ENCODE results near the gene RGS14. TPM values are rescaled to one million over a fixed set of nuclear protein-coding genes. Genes with fewer than 3 reads are reported as not detected.

Gene RGS14, protein sequence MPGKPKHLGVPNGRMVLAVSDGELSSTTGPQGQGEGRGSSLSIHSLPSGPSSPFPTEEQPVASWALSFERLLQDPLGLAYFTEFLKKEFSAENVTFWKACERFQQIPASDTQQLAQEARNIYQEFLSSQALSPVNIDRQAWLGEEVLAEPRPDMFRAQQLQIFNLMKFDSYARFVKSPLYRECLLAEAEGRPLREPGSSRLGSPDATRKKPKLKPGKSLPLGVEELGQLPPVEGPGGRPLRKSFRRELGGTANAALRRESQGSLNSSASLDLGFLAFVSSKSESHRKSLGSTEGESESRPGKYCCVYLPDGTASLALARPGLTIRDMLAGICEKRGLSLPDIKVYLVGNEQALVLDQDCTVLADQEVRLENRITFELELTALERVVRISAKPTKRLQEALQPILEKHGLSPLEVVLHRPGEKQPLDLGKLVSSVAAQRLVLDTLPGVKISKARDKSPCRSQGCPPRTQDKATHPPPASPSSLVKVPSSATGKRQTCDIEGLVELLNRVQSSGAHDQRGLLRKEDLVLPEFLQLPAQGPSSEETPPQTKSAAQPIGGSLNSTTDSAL
- 101 and 105 TPM in 2 replicates for total RNA-seq

DNA sequence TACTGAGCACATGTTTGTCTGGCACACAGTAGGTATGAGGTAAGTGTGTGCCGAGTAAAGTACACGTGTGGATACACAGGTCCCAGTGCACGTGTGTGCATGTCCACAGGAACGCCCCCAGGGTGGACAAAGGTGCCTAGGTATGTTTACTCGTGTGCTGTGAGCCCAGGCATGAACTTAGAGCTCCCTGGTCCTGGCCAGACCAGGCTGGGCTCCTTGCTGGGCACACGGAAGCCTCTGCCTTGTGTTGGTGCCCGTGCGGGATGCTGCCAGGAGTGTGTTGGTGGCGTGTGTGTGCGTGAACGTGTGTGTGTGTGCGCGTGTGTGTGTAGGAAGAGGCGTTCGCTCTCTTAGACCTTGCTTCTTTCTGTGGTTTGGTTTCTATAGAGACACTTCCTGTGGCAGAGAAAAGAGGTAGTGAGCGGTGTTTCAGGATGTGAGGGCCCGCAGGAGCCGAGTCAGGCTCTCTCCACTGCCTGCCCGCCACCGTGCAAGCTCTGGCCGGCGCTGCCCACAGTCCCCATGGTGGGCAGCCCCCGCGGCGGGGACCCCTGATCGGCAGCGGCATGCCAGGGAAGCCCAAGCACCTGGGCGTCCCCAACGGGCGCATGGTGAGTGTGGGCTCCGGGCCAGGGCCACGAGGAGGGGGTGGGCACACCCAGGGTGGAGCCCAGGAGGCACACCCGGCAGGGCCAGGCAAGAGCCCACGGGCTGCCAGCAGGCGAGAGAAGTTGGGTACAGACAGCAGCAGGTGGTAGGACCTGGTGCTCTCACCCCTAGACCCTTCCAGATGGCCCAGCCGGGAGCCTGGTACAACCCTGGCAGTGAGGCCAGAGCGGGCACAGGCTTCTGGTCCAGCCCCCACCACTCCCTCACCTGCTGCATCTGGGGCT is at the start of gene RGS14:
RGS14 (plus strand) TSS at position 466 of the 893 bp plus-strand sequence; CDS start at position 567, 101 bp downstream.
- intact Hi-C loops (cut with micrococcal nuclease): loop anchor here (1.0 to 5.0 kb wide), 2 partner anchors 45 to 160 kb away; partner anchors contain the start of gene PFN3

GRCh38 chr5:177308740-177309139 is 49.0 kb upstream of the RGS14 start:
- intact Hi-C loops (cut with micrococcal nuclease): no loop called here

DNA sequence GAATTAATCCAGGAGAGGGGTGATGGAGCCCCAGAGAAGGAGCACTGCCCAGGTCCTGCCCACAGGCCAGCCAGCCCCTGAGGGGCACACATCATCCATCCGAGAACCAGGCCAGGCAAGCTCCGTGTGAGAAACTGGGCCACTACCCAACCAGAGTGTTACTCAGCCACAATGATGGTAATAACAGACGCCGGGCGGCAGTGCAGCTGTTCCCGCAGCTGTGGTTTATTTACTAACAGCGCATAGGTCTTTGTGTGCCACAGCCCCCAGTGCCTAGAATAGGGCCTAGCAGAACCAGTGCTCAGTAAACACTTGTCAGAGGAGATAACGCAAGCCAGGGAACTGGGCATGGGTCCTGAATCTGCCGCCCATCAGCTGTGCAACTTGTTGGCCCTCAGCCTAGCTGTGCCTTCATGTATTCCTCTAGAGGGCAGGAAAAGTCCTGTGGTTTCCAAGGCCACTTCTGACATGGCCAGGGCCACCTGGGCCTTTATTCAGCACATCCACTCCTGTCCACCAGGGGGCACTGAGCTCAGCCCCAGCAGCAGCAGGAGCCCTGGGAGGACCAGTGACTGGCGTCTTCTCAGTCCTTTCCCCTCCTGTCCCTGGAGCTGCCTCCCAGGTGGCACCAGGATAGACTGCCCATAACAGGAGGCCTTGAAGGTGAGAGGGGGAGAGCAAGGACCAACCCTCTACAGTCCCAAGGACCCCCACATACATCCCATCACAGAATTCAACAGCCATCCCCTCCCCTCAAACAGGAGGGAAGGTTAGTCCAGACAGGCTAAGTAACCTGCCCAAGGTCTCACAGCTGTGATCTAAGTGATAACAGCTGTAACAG is 48.2 kb upstream of the RGS14 start:
- intact Hi-C loops (cut with micrococcal nuclease): no loop called here

- intact Hi-C loops (cut with micrococcal nuclease): no loop called here
These were observed 47.4 kb upstream of the RGS14 start for GRCh38 chr5:177310332-177310731.

DNA sequence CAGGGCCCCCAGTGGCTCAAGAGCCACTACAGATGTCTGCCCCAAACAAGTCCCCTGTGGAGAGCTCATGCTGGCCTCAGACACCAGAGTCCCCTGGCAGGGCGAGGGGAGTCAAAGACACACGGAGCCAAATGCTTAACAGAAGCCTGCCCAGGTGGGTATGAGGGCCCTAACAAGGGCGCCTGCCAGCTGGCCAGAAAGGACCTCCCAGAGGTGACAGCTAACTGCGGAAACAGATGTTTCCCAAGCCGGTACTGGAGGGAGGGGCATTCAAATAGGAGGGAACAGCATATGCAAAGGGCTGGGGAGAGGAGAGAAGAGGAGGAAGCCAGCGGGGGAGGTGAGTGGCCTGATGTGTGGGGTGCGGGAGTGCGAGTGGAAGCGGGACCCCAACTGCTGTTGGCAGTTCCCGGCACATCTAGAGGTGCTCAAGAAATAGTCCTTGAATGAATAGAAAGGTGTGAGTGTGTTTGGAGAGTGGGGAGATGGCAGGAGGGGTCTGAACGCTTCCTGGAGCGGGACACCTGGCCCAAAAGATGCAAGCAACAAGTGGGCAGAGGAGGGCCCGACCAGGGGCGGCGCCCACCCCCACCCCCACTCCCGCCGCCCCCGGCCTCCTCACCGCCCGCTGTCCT is 46.9 kb upstream of the RGS14 start:
- intact Hi-C loops (cut with micrococcal nuclease): loop anchor here (1.0 kb wide), 1 partner anchor 115 kb away; the partner anchor contains the start of gene GRK6

DNA sequence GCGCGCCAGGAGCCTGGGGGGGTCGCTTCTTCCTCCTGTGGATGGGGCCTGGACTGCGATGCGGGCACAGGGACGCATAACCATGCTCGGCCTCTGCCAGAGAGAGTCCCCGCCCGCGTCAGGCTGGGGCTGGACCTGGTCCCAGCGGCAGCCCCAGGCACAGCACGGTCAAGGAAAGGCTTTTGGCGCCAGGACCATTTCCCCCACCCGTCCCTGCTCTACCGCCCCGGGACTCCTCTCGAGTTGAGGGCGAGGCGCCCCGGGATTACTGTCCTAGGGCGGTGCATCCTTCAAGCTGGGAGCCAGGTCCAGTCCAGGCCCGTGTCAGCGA is 46.4 kb upstream of the RGS14 start:
- intact Hi-C loops (cut with micrococcal nuclease): loop anchor here (1.0 kb wide), 1 partner anchor 115 kb away; the partner anchor contains the start of gene GRK6

DNA sequence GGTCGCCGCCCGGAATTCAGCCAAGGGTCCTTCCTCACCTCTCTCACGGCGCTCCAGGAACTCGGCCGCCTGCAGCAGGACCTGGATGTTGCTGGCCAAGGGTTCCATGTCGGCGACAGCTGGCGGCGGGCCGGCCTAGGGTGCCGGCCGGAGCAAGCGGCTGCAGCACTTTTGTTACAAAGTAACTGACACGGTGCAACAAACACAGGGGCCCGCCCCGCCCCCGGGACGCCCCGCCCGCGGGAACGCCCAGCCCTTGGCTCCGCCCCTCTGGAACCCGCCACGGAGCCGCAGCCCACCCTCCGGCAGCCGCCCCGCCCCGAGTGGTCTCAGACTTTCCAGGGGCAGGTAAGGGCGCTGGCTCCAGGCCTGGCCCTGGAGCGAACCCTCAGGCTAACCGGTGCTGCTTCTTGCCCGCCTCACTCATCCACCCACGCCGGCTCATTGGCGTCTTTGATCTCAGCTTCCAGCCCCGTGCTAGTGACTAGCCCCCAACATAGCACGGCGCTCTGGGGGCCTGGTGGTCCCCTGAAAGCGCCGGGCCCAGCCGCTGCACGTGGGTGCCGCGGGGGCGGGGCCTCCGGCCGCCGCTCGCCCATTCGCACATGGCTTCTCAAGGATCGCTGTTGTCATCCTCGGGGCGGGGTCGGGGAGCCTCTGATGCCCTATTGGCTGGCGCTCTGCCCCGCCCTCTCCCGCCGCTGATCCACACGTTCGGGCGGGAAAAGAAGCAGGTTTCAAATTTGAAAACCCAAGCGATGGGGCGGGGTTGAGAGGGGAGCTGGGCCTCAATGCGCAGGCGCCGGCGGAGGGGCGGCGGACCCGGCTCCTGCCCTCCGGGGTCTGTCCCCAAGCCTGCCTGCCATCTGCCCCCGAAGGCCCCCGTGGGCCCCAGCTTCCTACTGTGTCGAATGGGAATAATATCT is 45.7 kb upstream of the RGS14 start, which contains the start of gene MXD3:
MXD3 (minus strand) TSS at position 176 of the 926 bp plus-strand sequence; CDS start at position 108, 68 bp downstream.
- intact Hi-C loops (cut with micrococcal nuclease): loop anchor here (1.0 to 2.0 kb wide), 6 partner anchors 9 to 665 kb away; partner anchors contain the start of genes GRK6, LMAN2, PDLIM7 and PRELID1

DNA sequence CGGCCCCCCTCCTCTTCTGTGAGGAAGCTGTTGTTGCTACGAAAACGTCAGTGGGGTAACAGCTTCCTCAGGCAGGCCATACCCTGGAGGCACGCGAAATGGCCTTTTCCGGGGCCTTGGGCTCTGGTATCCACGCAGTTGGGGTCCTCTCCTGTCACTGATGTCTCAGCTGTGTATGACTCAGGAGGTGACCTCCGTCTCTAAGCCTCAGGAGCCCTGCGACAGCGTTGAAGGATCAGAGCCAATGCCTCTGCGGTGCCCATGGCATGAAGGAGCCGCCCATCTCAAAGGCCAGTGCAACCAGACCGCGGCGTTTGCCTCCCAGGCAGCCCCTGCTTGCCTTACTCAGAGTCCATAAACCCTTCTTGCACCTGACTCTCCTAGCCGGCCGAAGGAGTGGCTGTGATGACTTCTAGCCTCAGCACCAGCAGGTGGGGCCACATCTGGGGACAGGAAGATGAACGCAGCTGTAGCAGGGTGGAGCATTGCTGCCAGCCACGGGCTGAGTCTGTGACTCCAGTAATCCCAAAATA is 45.0 kb upstream of the RGS14 start:
- intact Hi-C loops (cut with micrococcal nuclease): loop anchor here (1.0 to 2.0 kb wide), 5 partner anchors 9 to 666 kb away; partner anchors contain the start of genes LMAN2, PDLIM7, PRELID1 and RAB24

GRCh38 chr5:177313561-177314259 is 44.0 kb upstream of the RGS14 start:
- intact Hi-C loops (cut with micrococcal nuclease): loop anchor here (2.0 kb wide), 2 partner anchors 141 to 667 kb away; partner anchors contain the start of gene TSPAN17

- intact Hi-C loops (cut with micrococcal nuclease): no loop called here
These were observed 43.1 kb upstream of the RGS14 start for GRCh38 chr5:177314376-177315342.

DNA sequence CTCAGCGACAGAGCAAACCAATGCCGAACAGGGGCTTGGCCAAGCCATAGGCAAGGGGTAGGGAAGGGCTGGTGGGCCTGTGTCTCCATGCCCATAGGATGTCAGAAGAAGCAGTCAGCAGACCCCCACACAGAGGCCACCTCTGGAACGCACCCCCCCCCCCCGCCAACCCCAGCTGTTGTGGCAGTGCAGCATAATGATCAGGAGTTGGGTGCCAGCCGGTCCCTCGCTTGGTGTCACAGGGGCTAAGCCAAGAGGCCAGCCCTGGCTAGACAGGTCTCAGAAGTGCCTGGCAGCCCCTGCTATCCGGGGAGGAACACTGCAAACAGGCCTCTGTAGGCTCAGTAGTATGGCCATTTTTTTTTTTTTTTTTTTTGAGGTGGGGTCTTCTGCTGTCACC is 42.3 kb upstream of the RGS14 start:
- intact Hi-C loops (cut with micrococcal nuclease): no loop called here

DNA sequence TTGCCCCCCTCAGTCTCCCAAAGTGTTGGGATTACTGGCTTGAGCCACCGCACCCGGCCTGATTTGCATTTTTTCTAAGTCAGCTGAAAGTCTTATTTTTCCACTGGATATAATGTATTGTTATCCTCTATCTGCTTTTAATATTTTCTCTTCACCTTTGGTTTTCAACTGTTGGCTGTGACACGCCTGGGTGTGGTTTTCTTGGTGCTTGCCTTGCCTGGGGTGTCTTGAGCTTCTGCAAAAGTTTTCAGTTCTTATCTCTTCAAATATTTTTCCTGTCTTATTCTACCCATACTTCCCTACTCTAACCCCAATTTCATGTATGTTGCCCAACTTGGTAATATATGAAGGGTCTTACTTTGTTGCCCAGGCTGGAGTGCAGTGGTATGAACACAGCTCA is 41.7 kb upstream of the RGS14 start:
- intact Hi-C loops (cut with micrococcal nuclease): no loop called here

DNA sequence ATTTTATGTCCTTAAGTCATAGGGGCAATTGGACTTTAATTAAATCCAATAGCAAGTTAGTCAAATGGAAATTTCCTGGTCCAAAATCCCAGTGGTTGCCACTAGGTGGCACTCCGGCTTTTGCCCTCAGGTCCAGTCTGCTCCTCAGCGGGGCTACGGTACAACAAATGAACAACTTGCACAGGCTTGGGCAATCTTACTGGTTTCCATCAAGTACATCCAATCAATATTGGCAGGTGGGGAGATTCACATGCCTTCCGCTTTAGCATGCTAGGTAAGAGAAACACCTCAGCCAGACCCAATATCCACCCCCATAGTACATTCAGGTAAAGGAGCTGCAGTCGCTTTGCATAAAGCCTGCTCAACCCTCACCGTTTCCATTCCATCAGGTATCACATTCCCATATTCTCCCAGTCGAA is 39.8 kb upstream of the RGS14 start:
- intact Hi-C loops (cut with micrococcal nuclease): loop anchor here (1.0 to 2.0 kb wide), 2 partner anchors 64 to 85 kb away; no protein-coding TSS in a partner anchor

DNA sequence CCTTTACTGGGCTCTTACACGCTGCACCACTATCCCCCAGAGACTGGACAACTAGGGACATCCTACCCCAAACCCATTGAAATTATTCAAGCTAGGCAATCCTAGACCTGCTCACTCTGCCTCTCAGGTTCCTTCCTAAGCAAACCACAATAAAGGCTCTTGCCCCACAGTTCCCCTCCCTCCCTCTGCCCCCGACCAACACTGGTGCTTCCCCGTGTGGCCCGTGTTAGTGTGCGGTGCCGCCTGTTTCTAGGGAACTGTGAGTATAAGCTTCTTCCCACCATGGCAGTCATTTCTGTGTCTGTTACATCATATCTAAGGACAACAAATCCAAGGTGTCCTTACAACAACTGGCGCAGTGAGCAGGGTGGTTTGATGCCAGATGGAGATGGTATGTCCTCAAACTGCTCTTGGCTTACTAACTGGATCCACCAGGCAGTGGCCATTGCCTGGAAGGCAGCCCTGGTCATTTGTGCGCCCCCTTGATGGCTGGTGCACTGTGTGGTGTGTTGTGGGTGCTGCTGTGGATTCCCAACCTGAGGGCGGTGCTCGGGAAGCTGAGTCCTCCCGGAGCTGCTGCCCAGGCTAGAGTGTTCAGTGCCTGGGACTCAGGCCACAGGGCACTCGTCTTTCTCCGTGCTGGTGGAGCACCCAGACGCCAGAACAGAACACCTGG is 37.7 kb upstream of the RGS14 start:
- intact Hi-C loops (cut with micrococcal nuclease): loop anchor here (2.0 kb wide), 1 partner anchor 83 kb away; no protein-coding TSS in a partner anchor

DNA sequence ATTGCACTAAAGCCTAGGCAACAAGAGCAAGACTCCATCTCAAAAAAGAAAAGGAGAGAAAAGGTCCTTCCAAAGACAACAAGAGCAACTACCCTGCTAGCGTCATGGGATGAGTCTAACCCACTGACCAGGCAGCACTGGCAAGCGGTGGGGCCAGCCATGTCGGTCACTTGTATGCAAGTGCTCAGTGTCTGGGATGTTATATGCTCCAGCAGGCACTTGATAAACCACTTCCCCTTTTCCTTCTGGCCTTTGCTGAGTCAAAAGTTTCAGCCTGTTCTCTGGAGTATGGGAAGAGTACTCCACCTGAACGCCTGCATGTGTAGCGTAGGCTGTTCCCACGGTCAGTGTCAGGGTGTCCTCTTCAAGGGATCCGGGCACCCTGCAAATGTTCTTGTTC is 36.8 kb upstream of the RGS14 start:
- intact Hi-C loops (cut with micrococcal nuclease): no loop called here

GRCh38 chr5:177325868-177326381 is 31.8 kb upstream of the RGS14 start:
- intact Hi-C loops (cut with micrococcal nuclease): no loop called here
